GM12873 (cell line): ENCODE measurements around the gene MAP3K4.

Experiments used
- CTCF ChIP-seq: IDR thresholded peaks from 2 replicates; pipeline ENCODE4 v1.5.1; 2012; ENCODE audit warnings: low read depth, mild to moderate bottlenecking, moderate library complexity, low read length, control low read depth; ENCODE audit not compliant: insufficient read depth; ENCODE audit errors: missing control alignments

Gene MAP3K4

DNA sequence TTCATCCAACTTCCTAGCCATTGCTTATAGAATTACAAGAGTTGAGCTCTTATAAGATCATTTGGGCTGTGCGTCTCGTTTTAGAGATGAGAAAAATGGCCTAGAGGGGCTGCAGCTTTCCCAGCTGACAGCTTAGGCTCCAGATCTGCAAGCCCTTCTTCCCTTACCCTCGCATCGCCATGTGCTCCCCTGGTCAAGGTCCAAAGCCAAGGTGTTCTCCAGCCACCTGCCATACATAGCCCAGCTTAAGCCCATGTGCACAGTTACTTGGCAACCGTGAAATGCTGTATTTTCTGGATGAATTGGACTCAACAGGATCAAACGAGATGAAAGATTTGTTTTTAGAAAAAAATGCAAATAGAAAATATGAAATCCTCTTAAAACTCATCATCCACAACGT, 7.9 kb downstream of the MAP3K4 start:
- no peak for TF ChIP-seq CTCF

DNA sequence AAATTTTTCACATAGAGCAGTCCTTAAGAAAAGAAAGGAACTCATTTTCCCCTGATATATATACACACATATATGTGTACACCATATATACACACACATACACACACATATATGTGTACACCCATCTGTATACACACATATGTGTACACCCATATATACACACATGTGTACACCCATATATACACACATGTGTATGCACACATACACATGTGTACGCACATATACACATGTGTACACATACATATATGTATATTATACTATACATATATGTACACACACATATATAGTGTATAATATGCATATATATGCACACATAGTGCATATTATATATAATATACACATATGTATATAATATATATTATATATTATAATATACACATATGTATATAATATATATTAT, 9.1 kb downstream of the MAP3K4 start:
- TF ChIP-seq CTCF: no peak

DNA sequence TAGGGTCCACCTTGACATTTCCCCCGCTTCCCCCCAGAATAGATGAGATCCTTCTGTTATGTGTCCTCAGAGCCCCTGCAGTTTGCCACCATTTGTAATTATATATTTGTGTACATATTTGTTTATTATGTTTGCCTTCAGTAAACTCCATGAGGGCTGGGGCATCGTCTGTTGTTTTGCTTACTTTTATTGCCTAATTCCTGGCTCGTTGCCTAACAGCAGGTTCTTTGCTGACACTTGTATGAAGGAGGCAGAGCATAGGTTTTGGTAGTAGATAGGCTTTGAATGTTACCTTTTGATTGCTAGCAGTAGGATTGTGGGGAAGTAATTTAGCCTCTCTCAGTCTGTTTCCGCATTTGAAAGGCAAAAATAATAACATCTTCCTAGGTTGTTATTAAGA, 9.9 kb downstream of the MAP3K4 start:
- no peak for TF ChIP-seq CTCF

GRCh38 chr6:161003336-161003735, 11.8 kb downstream of the MAP3K4 start:
- TF ChIP-seq CTCF: no peak

- no peak for TF ChIP-seq CTCF
Observed at GRCh38 chr6:161008245-161008644, 16.7 kb downstream of the MAP3K4 start.

GRCh38 chr6:161009991-161010390, 18.4 kb downstream of the MAP3K4 start:
- no peak for TF ChIP-seq CTCF

GRCh38 chr6:161010418-161010817, 18.8 kb downstream of the MAP3K4 start:
- TF ChIP-seq CTCF: no peak
